ENCODE results near the gene SLC35F4.

- TF ChIP-seq CTCF (IDR thresholded peaks at IDR 0.05; ENCODE audit: low read depth, low read length) = no peak
- no peak for TF ChIP-seq POLR2A (IDR thresholded peaks at IDR 0.05; ENCODE audit: extremely low read depth, insufficient read length)
Observed at GRCh38 chr14:57714487-57714931, 151.4 kb downstream of the SLC35F4 start.

Data from NB4 (cell line).